NCI-H2171 (cell line): ENCODE measurements around the gene CFDP1.

ENCODE experiments used
- DNase-seq: peaks from one replicate; lab custom pipeline; 2025; lab: John Stamatoyannopoulos, UW

Gene CFDP1

GRCh38 chr16:75432828-75433731, at the start of gene CFDP1:
TSS of gene CFDP1 (minus strand) at chr16:75433503. CDS start at chr16:75433352, 151 bp downstream.
- peak; percentile 96 for DNase-seq

- DNase-seq = no peak
Observed at GRCh38 chr16:75482434-75483205, 49.3 kb upstream of the CFDP1 start.

- no peak for DNase-seq
Observed at GRCh38 chr16:75481475-75481874, 48.2 kb upstream of the CFDP1 start.

- DNase-seq = no peak
Observed at GRCh38 chr16:75479421-75479990, 46.2 kb upstream of the CFDP1 start.

- DNase-seq = no peak
Observed at GRCh38 chr16:75478480-75479345, 45.4 kb upstream of the CFDP1 start.

GRCh38 chr16:75477680-75478473, 44.6 kb upstream of the CFDP1 start:
- DNase-seq = no peak

- DNase-seq = no peak
Observed at GRCh38 chr16:75476817-75477216, 43.5 kb upstream of the CFDP1 start.

- DNase-seq = no peak
Observed at GRCh38 chr16:75475420-75475847, 42.1 kb upstream of the CFDP1 start.

GRCh38 chr16:75472908-75473877, 39.9 kb upstream of the CFDP1 start:
- DNase-seq = no peak

GRCh38 chr16:75471723-75472633, 38.7 kb upstream of the CFDP1 start:
- peak; percentile 29 for DNase-seq

GRCh38 chr16:75466760-75467159, 33.5 kb upstream of the CFDP1 start:
- DNase-seq = no peak

- DNase-seq = peak; percentile 96
Observed at GRCh38 chr16:75464122-75464918, 31.0 kb upstream of the CFDP1 start, which contains the start of gene TMEM170A. TSS of gene TMEM170A (minus strand) at chr16:75464689. CDS start at chr16:75464600, 89 bp downstream.

GRCh38 chr16:75463389-75464121, 30.3 kb upstream of the CFDP1 start:
- peak; percentile 40 for DNase-seq

- no peak for DNase-seq
Observed at GRCh38 chr16:75462806-75463205, 29.5 kb upstream of the CFDP1 start.

GRCh38 chr16:75461575-75461974, 28.3 kb upstream of the CFDP1 start:
- no peak for DNase-seq

- no peak for DNase-seq
Observed at GRCh38 chr16:75460446-75460845, 27.1 kb upstream of the CFDP1 start.

- no peak for DNase-seq
Observed at GRCh38 chr16:75459691-75460090, 26.4 kb upstream of the CFDP1 start.
